ENCODE measurements around the gene UBR4. TPM values are rescaled to one million over a fixed set of nuclear protein-coding genes. Genes with fewer than 3 reads are reported as not detected.
A peak's percentile ranks its signal among the peaks of the same experiment; 100 is the strongest.

The UBR4 gene
- total RNA-seq, 1 donor from 2014 or later = 223 TPM

- DNase-seq (ENCODE audit: low spot score) = no peak
- Mint-ChIP-seq H3K27ac (ENCODE audit: unreplicated experiment) (peak overlapping the region; percentile 94), H3K4me1 (ENCODE audit: unreplicated experiment) (peaks cover 48% of the 10 kb centered on the region), H3K27me3 (ENCODE audit: unreplicated experiment) (peaks cover 9% of the 10 kb centered on the region), H3K36me3 (ENCODE audit: low read depth, unreplicated experiment) (peaks cover 28% of the 10 kb centered on the region), H3K9me3 (ENCODE audit: unreplicated experiment) (no peaks in the 10 kb centered on the region), H3K4me3 (ENCODE audit: unreplicated experiment) (no peak overlapping the region)
- TF ChIP-seq CTCF (IDR thresholded peaks at IDR 0.05; ENCODE audit: unreplicated experiment) = no peak
Observed at GRCh38 chr1:19205845-19206244, 4.2 kb downstream of the UBR4 start.

- Mint-ChIP-seq H3K4me3 (ENCODE audit: unreplicated experiment) (no peak overlapping the region), H3K36me3 (ENCODE audit: low read depth, unreplicated experiment) (peaks cover 28% of the 10 kb centered on the region), H3K4me1 (ENCODE audit: unreplicated experiment) (peaks cover 44% of the 10 kb centered on the region), H3K27ac (ENCODE audit: unreplicated experiment) (peak overlapping the region; percentile 94), H3K27me3 (ENCODE audit: unreplicated experiment) (peaks cover 9% of the 10 kb centered on the region), H3K9me3 (ENCODE audit: unreplicated experiment) (no peaks in the 10 kb centered on the region)
- TF ChIP-seq CTCF (IDR thresholded peaks at IDR 0.05; ENCODE audit: unreplicated experiment) = no peak
- DNase-seq (ENCODE audit: low spot score) = no peak
Observed at GRCh38 chr1:19205403-19205802, 4.7 kb downstream of the UBR4 start.

DNA sequence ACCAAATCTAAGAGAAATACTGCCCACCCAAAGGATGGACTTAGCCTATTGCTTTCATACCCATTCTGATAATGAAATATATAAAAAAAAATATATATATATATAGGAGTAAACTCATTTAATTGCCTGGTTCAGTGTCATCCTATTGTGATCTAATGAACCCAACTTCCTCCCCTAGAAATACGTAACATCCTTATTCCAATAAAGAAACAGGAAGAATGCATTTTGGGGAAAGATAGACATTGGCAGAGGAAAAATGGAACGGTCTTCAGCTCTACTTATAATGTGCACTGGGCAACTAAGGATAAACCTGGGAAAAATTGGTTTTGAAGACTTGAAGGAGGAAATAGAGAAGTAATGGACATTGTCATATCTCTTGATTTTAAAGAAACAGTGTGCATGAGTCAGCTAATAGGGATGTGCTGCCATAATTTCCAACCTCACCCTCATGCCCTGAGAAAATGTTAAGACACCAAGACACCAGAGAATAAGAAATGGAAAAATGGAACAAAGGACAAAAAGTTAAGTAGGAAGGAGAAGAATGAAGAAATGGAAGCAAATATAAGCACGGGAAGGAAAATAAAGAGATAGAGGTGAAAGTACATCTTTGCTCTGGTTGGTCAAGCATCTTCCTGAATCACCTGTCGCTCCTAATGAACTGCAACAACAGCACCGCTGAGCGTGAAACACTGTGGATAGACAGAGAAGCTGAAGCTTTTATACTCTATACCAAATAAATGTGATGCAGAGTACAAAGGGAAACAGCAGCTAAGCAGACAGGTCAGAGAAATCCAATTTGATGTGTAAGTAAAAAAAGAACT is 5.4 kb downstream of the UBR4 start:
- peak overlapping the region; percentile 81 for H3K4me3 Mint-ChIP-seq (ENCODE audit: unreplicated experiment)
- peaks cover 9% of the 10 kb centered on the region for H3K27me3 Mint-ChIP-seq (ENCODE audit: unreplicated experiment)
- peak overlapping the region; percentile 94 for H3K27ac Mint-ChIP-seq (ENCODE audit: unreplicated experiment)
- peaks cover 44% of the 10 kb centered on the region for H3K4me1 Mint-ChIP-seq (ENCODE audit: unreplicated experiment)
- H3K36me3 Mint-ChIP-seq (ENCODE audit: low read depth, unreplicated experiment) = peaks cover 30% of the 10 kb centered on the region
- TF ChIP-seq CTCF (IDR thresholded peaks at IDR 0.05; ENCODE audit: unreplicated experiment) = no peak
- no peak for DNase-seq (ENCODE audit: low spot score)
- no peaks in the 10 kb centered on the region for H3K9me3 Mint-ChIP-seq (ENCODE audit: unreplicated experiment)

GRCh38 chr1:19203440-19203839 is 6.6 kb downstream of the UBR4 start:
- TF ChIP-seq CTCF (IDR thresholded peaks at IDR 0.05; ENCODE audit: unreplicated experiment) = no peak
- H3K27ac Mint-ChIP-seq (ENCODE audit: unreplicated experiment) = peak overlapping the region; percentile 30
- no peak for DNase-seq (ENCODE audit: low spot score)
- peaks cover 37% of the 10 kb centered on the region for H3K4me1 Mint-ChIP-seq (ENCODE audit: unreplicated experiment)
- peaks cover 2% of the 10 kb centered on the region for H3K27me3 Mint-ChIP-seq (ENCODE audit: unreplicated experiment)
- no peaks in the 10 kb centered on the region for H3K9me3 Mint-ChIP-seq (ENCODE audit: unreplicated experiment)
- peaks cover 32% of the 10 kb centered on the region for H3K36me3 Mint-ChIP-seq (ENCODE audit: low read depth, unreplicated experiment)
- no peak overlapping the region for H3K4me3 Mint-ChIP-seq (ENCODE audit: unreplicated experiment)

DNA sequence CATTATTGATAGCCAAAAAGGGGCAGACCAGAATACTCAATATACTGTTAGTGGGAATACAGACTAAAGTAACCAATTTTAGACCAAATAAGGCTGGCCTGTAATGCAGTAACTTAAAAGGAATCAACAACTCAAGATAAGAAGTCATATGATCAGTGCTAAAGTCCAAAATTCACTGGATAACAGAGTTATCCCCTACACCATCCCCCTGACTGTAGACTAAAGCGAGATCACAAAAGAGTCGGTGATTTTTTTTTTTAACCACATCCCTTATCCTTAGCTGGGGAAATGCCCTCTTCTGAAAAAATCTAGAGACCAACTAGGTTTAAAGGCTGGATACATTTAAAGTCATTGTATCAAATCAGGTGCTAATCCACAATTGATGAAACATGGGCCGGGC is 7.7 kb downstream of the UBR4 start:
- no peak overlapping the region for H3K27ac Mint-ChIP-seq (ENCODE audit: unreplicated experiment)
- no peak for TF ChIP-seq CTCF (IDR thresholded peaks at IDR 0.05; ENCODE audit: unreplicated experiment)

More for the DNA sequence above, 7.7 kb downstream of the UBR4 start:
- Mint-ChIP-seq H3K4me3 (ENCODE audit: unreplicated experiment) (no peak overlapping the region), H3K27me3 (ENCODE audit: unreplicated experiment) (peaks cover 2% of the 10 kb centered on the region), H3K9me3 (ENCODE audit: unreplicated experiment) (no peaks in the 10 kb centered on the region), H3K36me3 (ENCODE audit: low read depth, unreplicated experiment) (peaks cover 38% of the 10 kb centered on the region), H3K4me1 (ENCODE audit: unreplicated experiment) (peaks cover 28% of the 10 kb centered on the region)
- no peak for DNase-seq (ENCODE audit: low spot score)

All from endothelial cell (in vitro differentiated cells).